ENCODE data around the gene GBX2. TPM values are rescaled to one million over a fixed set of nuclear protein-coding genes. Genes with fewer than 3 reads are reported as not detected.

Gene GBX2
- not detected for total RNA-seq

- H3K36me3 ChIP-seq, result no peaks in the 10 kb centered on the region
- no peaks in the 10 kb centered on the region for H3K9me3 ChIP-seq
- H3K4me3 ChIP-seq, result peak within 1 kb of the TSS in 1 of 2 donors; percentile 47
- ATAC-seq, result no peak
- WGBS, 2 donors (ENCODE audit: low coverage in 1 of 2), result 0% methylated on average over 3 of the region's 105 CpGs; no CpG with 5 or more reads in 1 of the 2 donors
- TF ChIP-seq CTCF (IDR thresholded peaks at IDR 0.05), result no peak
- TF ChIP-seq POLR2A (IDR thresholded peaks at IDR 0.05), result no peak
- no peak within 1 kb of the TSS for H3K27ac ChIP-seq
- peaks cover 100% of the 10 kb centered on the region for H3K27me3 ChIP-seq
- peaks cover 0 to 81% (median 56%) of the 10 kb centered on the region in 3 donors for H3K4me1 ChIP-seq
These were observed at the start of gene GBX2 for GRCh38 chr2:236168110-236169080. Gene GBX2 (minus strand): TSS chr2:236168386. CDS start chr2:236167971, 415 bp downstream.

- WGBS, 2 donors (ENCODE audit: low coverage in 1 of 2), result 28 to 41% methylated on average over 4 of the region's 4 CpGs
- TF ChIP-seq POLR2A (IDR thresholded peaks at IDR 0.05) (no peak), EP300 (IDR thresholded peaks at IDR 0.05) (no peak), POLR2AphosphoS5 (IDR thresholded peaks at IDR 0.05) (no peak), CTCF (IDR thresholded peaks at IDR 0.05) (no peak)
- H3K36me3 ChIP-seq, result no peaks in the 10 kb centered on the region
- H3K4me1 ChIP-seq, result no peaks in the 10 kb centered on the region
- no peak for ATAC-seq
- H3K27me3 ChIP-seq, result peaks cover 52% of the 10 kb centered on the region
- H3K27ac ChIP-seq, result no peak overlapping the region
- peaks cover 0 to 5% (median 0%) of the 10 kb centered on the region in 3 donors for H3K9me3 ChIP-seq
- no peak overlapping the region for H3K4me3 ChIP-seq
These were observed 49.7 kb upstream of the GBX2 start for GRCh38 chr2:236217926-236218325.

- WGBS, 2 donors (ENCODE audit: low coverage in 1 of 2), result 86% methylated on average over 7 of the region's 7 CpGs; no CpG with 5 or more reads in 1 of the 2 donors
- Histone ChIP-seq H3K27ac (no peak overlapping the region), H3K27me3 (peaks cover 60% of the 10 kb centered on the region), H3K36me3 (no peaks in the 10 kb centered on the region), H3K9me3 (no peaks in the 10 kb centered on the region), H3K4me3 (no peak overlapping the region), H3K4me1 (no peaks in the 10 kb centered on the region)
- no peak for ATAC-seq
- TF ChIP-seq POLR2AphosphoS5 (IDR thresholded peaks at IDR 0.05), result no peak
- TF ChIP-seq POLR2A (IDR thresholded peaks at IDR 0.05), result no peak
- TF ChIP-seq CTCF (IDR thresholded peaks at IDR 0.05), result no peak
- TF ChIP-seq EP300 (IDR thresholded peaks at IDR 0.05), result no peak
These were observed 48.5 kb upstream of the GBX2 start for GRCh38 chr2:236216711-236217110.

- H3K36me3 ChIP-seq, result no peaks in the 10 kb centered on the region
- no peak overlapping the region for H3K27ac ChIP-seq
- WGBS, 2 donors (ENCODE audit: low coverage in 1 of 2), result 89 to 92% methylated on average over 7 to 8 of the region's 12 CpGs
- no peaks in the 10 kb centered on the region for H3K4me1 ChIP-seq
- no peaks in the 10 kb centered on the region for H3K9me3 ChIP-seq
- TF ChIP-seq POLR2A (IDR thresholded peaks at IDR 0.05) (no peak), CTCF (IDR thresholded peaks at IDR 0.05) (no peak), POLR2AphosphoS5 (IDR thresholded peaks at IDR 0.05) (no peak), EP300 (IDR thresholded peaks at IDR 0.05) (no peak)
- peaks cover 67% of the 10 kb centered on the region for H3K27me3 ChIP-seq
- no peak for ATAC-seq
- no peak overlapping the region for H3K4me3 ChIP-seq
These were observed 47.7 kb upstream of the GBX2 start for GRCh38 chr2:236215761-236216333.

Measured in gastroesophageal sphincter (tissue), 4 donors.